K562 (cell line): Measurements from ENCODE around the gene HSF5. TPM values are rescaled to one million over a fixed set of nuclear protein-coding genes. Genes with fewer than 3 reads are reported as not detected.

Source experiments
- ATAC-seq: fragments of 200-7000 bp; cut with Tn5 transposase; 3 replicates; pipeline ENCODE4 v1.9.1; 2020; ENCODE audit warnings: moderate library complexity
- BruUV-seq: library from RNA; stranded (reverse); fragments of 400-500 nt; replicated peaks from 2 replicates; lab custom pipeline; 2021; lab: Mats Ljungman, UMichigan
- CTCF ChIA-PET: fragments of 300-600 bp; formaldehyde crosslinking; extraction: SDS; loops from one replicate; lab custom pipeline; 2021; ENCODE audit warnings: low intra/inter-chr PET ratio; lab: Yijun Ruan, JAX
- POLR2A ChIA-PET: fragments of 300-600, 350-650 bp; sonication (Branson Sonifier 250); formaldehyde crosslinking; extraction: SDS; loops from one replicate; lab custom pipeline; 2021; ENCODE audit warnings: antibody characterized with exemption, inconsistent platforms; lab: Yijun Ruan, JAX
- DNase-seq, 4 experiments: peaks; one replicate each; pipeline versions ENCODE4 v3.0.0 to v3.0.0-alpha.2; 2011 to 2018; ENCODE audit warnings: low spot score in 3 of 4, mixed read lengths in 3 of 4; ENCODE audit errors: extremely low read depth in 1 of 4
- FAIRE-seq: peaks from 2 replicates; lab custom pipeline; 2011; peaks lifted over from hg19 to GRCh38; lab: Jason Lieb, UNC
- H2AFZ ChIP-seq: 2 replicates; pipeline ENCODE4 v1.6.0; 2011; ENCODE audit warnings: low read depth, low read length, control low read depth, inconsistent platforms
- H3K27ac ChIP-seq: fragments of 200-600 bp; 3 replicates; pipeline ENCODE4 v1.8.0; 2011; ENCODE audit warnings: low read depth, mild to moderate bottlenecking, control low read depth, inconsistent platforms, low read length, moderate library complexity, mixed read lengths; ENCODE audit errors: extremely low read depth
- H3K27me3 ChIP-seq, 2 experiments: fragments of 300-600 bp in 1 of 2; 2 replicates in 1 of 2; 3 replicates in 1 of 2; pipeline versions ENCODE4 v1.6.0 to v1.8.0; 2011; ENCODE audit warnings: inconsistent platforms in 2 of 2, low read length in 2 of 2, mild to moderate bottlenecking in 1 of 2, mixed read lengths in 1 of 2, moderate library complexity in 1 of 2; ENCODE audit not compliant: control insufficient read depth in 2 of 2, insufficient read depth in 2 of 2
- H3K36me3 ChIP-seq: fragments of 300-600 bp; 3 replicates; pipeline ENCODE4 v1.8.0; 2011; ENCODE audit warnings: mild to moderate bottlenecking, low read length, inconsistent platforms; ENCODE audit not compliant: control insufficient read depth, insufficient read depth
- H3K4me1 ChIP-seq, 2 experiments: fragments of 200-600 bp in 1 of 2; replicated peaks in 1 of 2; 2 replicates in 1 of 2; 3 replicates in 1 of 2; pipeline versions ENCODE4 v1.5.1 to v1.8.0; 2011; ENCODE audit warnings: inconsistent platforms in 2 of 2, low read length in 2 of 2, mild to moderate bottlenecking in 1 of 2, mixed read lengths in 1 of 2, moderate library complexity in 1 of 2; ENCODE audit not compliant: control insufficient read depth in 2 of 2, insufficient read depth in 2 of 2
- H3K4me2 ChIP-seq: 2 replicates; pipeline ENCODE4 v1.6.1; 2011; ENCODE audit warnings: low read length, control low read depth, inconsistent platforms, mixed read lengths; ENCODE audit not compliant: insufficient read depth
- H3K4me3 ChIP-seq: fragments of 200-600 bp; sonication (generic), shearing (Covaris generic); 2 replicates; pipeline ENCODE4 v1.5.1; 2016; ENCODE audit warnings: control low read depth, inconsistent platforms
- H3K79me2 ChIP-seq: fragments of 200-600 bp; 3 replicates; pipeline ENCODE4 v1.8.0; 2011; ENCODE audit warnings: low read length, inconsistent platforms; ENCODE audit not compliant: control insufficient read depth, insufficient read depth
- H3K9ac ChIP-seq, 2 experiments: 2 replicates each; pipeline versions ENCODE4 v1.6.0 to v1.6.1; 2011; ENCODE audit warnings: low read depth in 2 of 2, low read length in 2 of 2, control low read depth in 1 of 2, inconsistent platforms in 1 of 2, mild to moderate bottlenecking in 1 of 2, mixed read lengths in 1 of 2; ENCODE audit not compliant: insufficient read depth in 1 of 2
- H3K9me1 ChIP-seq: one replicate; pipeline ENCODE4 v1.6.0; 2011; ENCODE audit warnings: inconsistent platforms, mild to moderate bottlenecking, low read length, moderate library complexity; ENCODE audit not compliant: control insufficient read depth, insufficient read depth
- H3K9me3 ChIP-seq: replicated peaks from 2 replicates; pipeline ENCODE4 v1.5.1; 2011; ENCODE audit warnings: low read depth, low read length, inconsistent platforms; ENCODE audit not compliant: control insufficient read depth, insufficient read depth
- H4K20me1 ChIP-seq: replicated peaks from 2 replicates; pipeline ENCODE4 v1.6.1; 2011; ENCODE audit warnings: low read length, inconsistent platforms, mixed read lengths; ENCODE audit not compliant: control insufficient read depth, insufficient read depth
- ARNT ChIP-seq, 2 experiments: fragments of 450-650 bp; IDR thresholded peaks; 2 replicates each; pipeline ENCODE4 v1.6.1; 2016; ENCODE audit warnings: mild to moderate bottlenecking in 1 of 2
- CEBPB ChIP-seq: fragments of 450-650 bp; IDR thresholded peaks from 2 replicates; pipeline ENCODE4 v1.6.1; 2016; ENCODE audit warnings: missing genetic modification characterization, missing compliant biosample characterization
- FIP1L1 ChIP-seq: fragments of 200-400 bp; formaldehyde crosslinking; IDR thresholded peaks from 2 replicates; pipeline ENCODE4 v1.6.1; 2018; ENCODE audit warnings: mild to moderate bottlenecking, low read depth, low read length; ENCODE audit not compliant: poor library complexity, severe bottlenecking
- FUS ChIP-seq: fragments of 200-400 bp; formaldehyde crosslinking; optimal IDR thresholded peaks from 2 replicates; pipeline ENCODE3; 2017; ENCODE audit warnings: low read depth, low read length
- HINFP ChIP-seq: fragments of 450-650 bp; conservative IDR thresholded peaks from 2 replicates; pipeline ENCODE4 v1.6.1; 2016; ENCODE audit warnings: missing genetic modification characterization, low read depth, mild to moderate bottlenecking, control low read depth, missing compliant biosample characterization
- MNT ChIP-seq, 2 experiments: fragments of 450-650 bp; conservative IDR thresholded peaks; 2 replicates each; pipeline ENCODE4 v1.6.1; 2017; ENCODE audit warnings: mild to moderate bottlenecking in 2 of 2, moderate library complexity in 2 of 2
- RBBP5 ChIP-seq: fragments of 200-600 bp; sonication (generic); IDR thresholded peaks from 2 replicates; pipeline ENCODE4 v1.6.1; 2012; ENCODE audit warnings: borderline replicate concordance, mild to moderate bottlenecking, low read length, control low read depth, inconsistent platforms; ENCODE audit not compliant: insufficient read depth, poor library complexity, severe bottlenecking
- TCF7L2 ChIP-seq: fragments of 150-350 bp; IDR thresholded peaks from 2 replicates; pipeline ENCODE4 v1.6.1; 2016; ENCODE audit warnings: low read depth, mild to moderate bottlenecking, low read length, moderate library complexity
- TEAD1 ChIP-seq, 2 experiments: fragments of 450-650 bp in 1 of 2; sonication (generic) in 1 of 2; formaldehyde crosslinking; IDR thresholded peaks; 2 replicates each; pipeline versions ENCODE4 v1.4.0 to v1.8.0; 2020 to 2022; ENCODE audit warnings: mild to moderate bottlenecking in 2 of 2, missing genetic modification reagents in 1 of 2
- ZBTB8A ChIP-seq: fragments of 450-650 bp; IDR thresholded peaks from 2 replicates; pipeline ENCODE4 v1.6.1; 2018; ENCODE audit warnings: mild to moderate bottlenecking, moderate library complexity; ENCODE audit not compliant: partially characterized antibody
- ZNF23 ChIP-seq: fragments of 250-450 bp; sonication (Bioruptor Pico); IDR thresholded peaks from 2 replicates; pipeline ENCODE4 v1.4.0; 2020; ENCODE audit warnings: mild to moderate bottlenecking
- ZNF609 ChIP-seq: sonication (generic); formaldehyde crosslinking; IDR thresholded peaks from 2 replicates; pipeline ENCODE4 v1.8.1; 2023; ENCODE audit warnings: missing genetic modification reagents, mild to moderate bottlenecking, borderline replicate concordance
- WGBS: fragments of 100-300 bp; shearing (Covaris generic); methylation state at CpG from one replicate; pipeline ENCODE4 v1.1.6; 2016; ENCODE audit warnings: low coverage, mixed read lengths; ENCODE audit not compliant: insufficient coverage; ENCODE audit errors: missing lambda C conversion rate; 5-methylcytosine and 5-hydroxymethylcytosine counted together
- in situ Hi-C: fragments of 300-500 bp; cut with MboI; formaldehyde crosslinking; loops from 4 replicates; pipeline ENCODE4 v1.15.0; 2018; ENCODE audit warnings: inconsistent platforms, mixed read lengths
- intact Hi-C: fragments of 100-400 bp; cut with micrococcal nuclease; formaldehyde crosslinking; loops from 2 replicates; pipeline ENCODE4 v1.14.2; 2022
- polyA plus RNA-seq, 8 experiments: library from polyadenylated mRNA; depleted of rRNA in 4 of 8; stranded (reverse) in 5 of 8; unstranded in 3 of 8; fragments of >200 nt; fragmentation: Nextera tagmentation in 2 of 8; fragmentation: Illumina TruSeq in 1 of 8; extraction: Ambion mirVana in 2 of 8; extraction: Trizol in 1 of 8; gene quantifications; 2 replicates each; pipeline versions ENCODE4 v1.2.1 to v1.2.3, GENCODE V29; 2011 to 2014; ENCODE audit warnings: inconsistent platforms in 1 of 8, missing spikeins in 1 of 8
- total RNA-seq, 7 experiments: library from RNA; depleted of rRNA in 6 of 7; stranded (reverse); fragments of >200 nt in 6 of 7; fragmentation: Illumina TruSeq in 2 of 7; extraction: Trizol in 2 of 7; gene quantifications; 2 replicates each; pipeline versions ENCODE4 v1.2.1 to v1.2.3, GENCODE V29; 2011 to 2021; ENCODE audit warnings: low replicate concordance in 1 of 7

HSF5 gene
- total and polyA plus RNA-seq, 9 of the 15 experiments (the other 6 are each of a cell fraction or from before 2014, with no cell fraction given): 0.04 TPM; not detected in 8

- TF ChIP-seq ARNT (IDR thresholded peaks at IDR 0.05) (no peak), RBBP5 (no peak), CEBPB (tag) (no peak), ZBTB8A (no peak), ZNF23 (no peak), MNT (conservative IDR thresholded peaks at IDR 0.05) (no peak), TEAD1 (CRISPR knock-in tag; IDR thresholded peaks at IDR 0.05) (no peak), ZNF609 (CRISPR knock-in tag) (no peak), FUS (no peak), FIP1L1 (no peak), TCF7L2 (no peak), HINFP (tag) (no peak)
- TF ChIP-seq, all 486 proteins: peak for 0
- intact Hi-C loops (loop anchor here (1.0 kb wide), 3 partner anchors 29 to 88 kb away; partner anchors contain the start of gene SUPT4H1), in situ Hi-C loops (loop anchor here (5.0 kb wide), 1 partner anchor 80 kb away; no protein-coding TSS in a partner anchor)
- ATAC-seq (peak; percentile 17), DNase-seq (no peak), FAIRE-seq (no peak)
- Histone ChIP-seq H3K9me3 (no peaks in the 10 kb centered on the region), H3K4me2 (peak overlapping the region; percentile 67), H3K9ac (peak overlapping the region; percentile 37 to 59; a peak in 2 of 4 replicates), H3K27ac (peak overlapping the region; percentile 37), H3K36me3 (no peaks in the 10 kb centered on the region), H3K4me3 (peak overlapping the region; percentile 22), H3K9me1 (no peaks in the 10 kb centered on the region), H3K79me2 (peaks cover 51% of the 10 kb centered on the region), H3K27me3 (no peaks in the 10 kb centered on the region), H3K4me1 (peaks cover 3 to 11% of the 10 kb centered on the region in 2 experiments; a peak in 4 of 5 replicates), H2AFZ (peak overlapping the region; percentile 28), H4K20me1 (no peaks in the 10 kb centered on the region)
- 57% methylated on average over 6 of the region's 6 CpGs for WGBS
- TSS peak; percentile 69 for BruUV-seq
- POLR2A ChIA-PET: interaction anchor here (0.8 to 5.8 kb wide), 10 partner anchors 9 to 91 kb away, joined by 5 to 79 read pairs (median 8); partner anchors contain the start of genes SUPT4H1 and TSPOAP1
- CTCF ChIA-PET: interaction anchor here (1.0 kb wide), 1 partner anchor 100 kb away, joined by 5 read pairs; no protein-coding TSS in a partner anchor
Measured at GRCh38 chr17:58416937-58417299, 71.3 kb downstream of the HSF5 start.
